ENCODE data around the gene NCAPH2.
A peak's percentile ranks its signal among the peaks of the same experiment; 100 is the strongest.

Gene NCAPH2

DNA sequence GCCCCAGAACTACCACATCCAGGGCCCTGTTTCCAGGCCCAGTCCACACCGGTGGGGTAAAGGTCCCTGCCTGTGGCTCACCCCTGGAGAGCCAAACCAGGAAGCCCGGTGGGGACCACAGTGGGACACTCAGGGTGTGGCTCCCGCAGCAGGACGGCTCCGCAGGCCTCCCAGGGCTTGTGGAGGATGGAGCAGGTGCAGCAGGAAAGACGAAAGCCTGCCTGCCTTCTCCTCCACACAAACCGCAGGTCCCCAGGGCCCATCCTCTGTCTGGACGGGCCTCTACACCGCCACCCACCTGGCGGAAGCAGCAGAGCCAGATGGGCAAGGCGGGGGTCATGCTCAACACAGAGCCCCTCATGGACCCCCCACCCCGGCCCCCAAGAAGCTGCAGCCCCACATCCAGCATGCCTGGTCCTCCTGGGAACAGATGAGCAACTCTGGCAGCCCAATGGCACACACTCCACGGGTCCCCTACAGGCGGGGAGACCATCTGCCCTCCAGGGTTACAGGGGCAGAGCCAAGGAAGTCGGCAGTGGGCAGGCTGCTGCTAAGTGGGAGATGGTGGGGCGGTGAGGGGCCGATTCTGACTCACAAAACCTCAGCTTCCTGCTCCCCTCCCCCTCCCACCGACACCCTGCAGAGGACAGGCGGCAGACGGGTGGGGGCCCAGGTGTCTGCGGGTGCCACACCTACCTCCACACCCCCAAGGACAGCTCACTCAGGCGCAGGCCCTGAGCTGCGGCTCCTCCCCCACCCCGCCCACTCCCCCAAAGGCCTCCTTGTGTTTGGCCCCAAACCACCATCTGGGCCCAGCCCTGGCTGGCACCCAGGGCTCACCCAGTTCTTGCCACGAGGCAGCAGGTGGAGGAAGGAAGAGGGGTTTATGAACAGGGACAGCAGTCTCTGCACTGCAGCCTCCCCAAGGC lies 38.4 kb upstream of the NCAPH2 start:
- peak; percentile 92 for DNase-seq
- Mint-ChIP-seq H3K27me3 (no peaks in the 10 kb centered on the region), H3K4me1 (ENCODE audit: low read depth) (peaks cover 73% of the 10 kb centered on the region), H3K9me3 (no peaks in the 10 kb centered on the region), H3K36me3 (ENCODE audit: low read depth) (peaks cover 51% of the 10 kb centered on the region), H3K27ac (peak overlapping the region; percentile 94), H3K4me3 (peak overlapping the region; percentile 96)

GRCh38 chr22:50470491-50470890 lies 37.5 kb upstream of the NCAPH2 start:
- DNase-seq = no peak
- Mint-ChIP-seq H3K4me1 (ENCODE audit: low read depth) (peaks cover 77% of the 10 kb centered on the region), H3K27me3 (no peaks in the 10 kb centered on the region), H3K4me3 (peak overlapping the region; percentile 96), H3K9me3 (no peaks in the 10 kb centered on the region), H3K27ac (peak overlapping the region; percentile 94), H3K36me3 (ENCODE audit: low read depth) (peaks cover 43% of the 10 kb centered on the region)

DNA sequence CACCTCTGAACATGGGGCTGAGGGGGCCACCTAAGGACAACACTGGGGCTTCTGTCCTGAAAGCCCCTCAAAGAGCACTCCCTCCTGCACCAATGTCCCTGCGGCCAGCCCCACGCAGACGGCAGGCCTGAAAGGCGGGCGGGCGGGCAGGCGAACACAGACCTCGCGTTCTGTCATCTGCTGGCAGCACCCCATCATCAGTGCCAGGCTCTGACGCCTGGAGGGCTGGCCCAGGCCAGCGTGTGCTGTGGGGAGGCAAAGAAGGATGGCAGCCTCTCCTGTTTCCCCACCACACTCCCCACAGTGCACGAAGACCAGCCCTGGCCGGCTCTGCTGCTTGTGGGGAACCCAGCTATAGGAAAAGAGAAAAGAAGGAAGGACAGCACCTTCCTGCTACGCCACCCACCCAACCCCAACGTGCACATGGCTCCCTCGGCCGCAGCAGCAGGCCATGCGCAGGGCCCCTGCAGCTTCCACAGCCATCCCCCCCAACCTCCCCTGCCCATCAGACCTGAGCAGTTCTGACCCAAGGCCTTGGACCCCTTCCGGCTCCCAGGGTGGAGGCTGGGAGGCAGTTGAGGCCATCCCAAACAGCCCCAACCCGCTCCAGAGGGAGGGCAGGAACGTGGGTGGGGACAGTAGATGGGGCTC lies 36.7 kb upstream of the NCAPH2 start:
- Mint-ChIP-seq H3K4me1 (ENCODE audit: low read depth) (peaks cover 77% of the 10 kb centered on the region), H3K27me3 (no peaks in the 10 kb centered on the region), H3K9me3 (no peaks in the 10 kb centered on the region), H3K36me3 (ENCODE audit: low read depth) (peaks cover 35% of the 10 kb centered on the region), H3K27ac (peak overlapping the region; percentile 94), H3K4me3 (peak overlapping the region; percentile 96)
- DNase-seq = no peak

DNA sequence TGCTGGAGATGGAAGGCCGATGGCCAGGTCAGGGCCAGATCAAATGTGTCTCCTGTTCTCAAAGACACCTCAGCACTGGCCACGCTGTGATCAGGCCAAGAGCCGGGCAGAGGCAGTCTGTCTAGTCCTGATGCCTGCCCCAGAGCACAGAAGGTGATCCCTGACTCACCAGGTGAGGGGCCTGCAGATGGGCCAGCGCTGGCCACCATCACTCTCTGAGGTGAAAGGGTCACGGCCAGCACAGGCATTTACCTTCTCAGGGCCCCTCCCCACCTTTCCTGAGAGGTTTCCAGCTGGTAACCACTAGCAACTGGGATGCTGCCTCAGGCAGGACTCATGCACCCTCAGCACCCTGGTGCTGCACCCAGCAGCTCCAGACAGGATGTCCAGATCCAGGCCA lies 36.1 kb upstream of the NCAPH2 start:
- Mint-ChIP-seq H3K9me3 (no peaks in the 10 kb centered on the region), H3K4me1 (ENCODE audit: low read depth) (peaks cover 71% of the 10 kb centered on the region), H3K27ac (peak overlapping the region; percentile 94), H3K27me3 (no peaks in the 10 kb centered on the region), H3K4me3 (peak overlapping the region; percentile 96), H3K36me3 (ENCODE audit: low read depth) (peaks cover 28% of the 10 kb centered on the region)
- DNase-seq = no peak

GRCh38 chr22:50473088-50473487 lies 34.9 kb upstream of the NCAPH2 start:
- Mint-ChIP-seq H3K9me3 (no peaks in the 10 kb centered on the region), H3K4me3 (peak overlapping the region; percentile 96), H3K36me3 (ENCODE audit: low read depth) (peaks cover 19% of the 10 kb centered on the region), H3K27me3 (no peaks in the 10 kb centered on the region), H3K4me1 (ENCODE audit: low read depth) (peaks cover 65% of the 10 kb centered on the region), H3K27ac (peak overlapping the region; percentile 94)
- peak; percentile 59 for DNase-seq

GRCh38 chr22:50473855-50474671 lies 34.0 kb upstream of the NCAPH2 start:
- H3K27ac Mint-ChIP-seq = peak overlapping the region; percentile 94

DNA sequence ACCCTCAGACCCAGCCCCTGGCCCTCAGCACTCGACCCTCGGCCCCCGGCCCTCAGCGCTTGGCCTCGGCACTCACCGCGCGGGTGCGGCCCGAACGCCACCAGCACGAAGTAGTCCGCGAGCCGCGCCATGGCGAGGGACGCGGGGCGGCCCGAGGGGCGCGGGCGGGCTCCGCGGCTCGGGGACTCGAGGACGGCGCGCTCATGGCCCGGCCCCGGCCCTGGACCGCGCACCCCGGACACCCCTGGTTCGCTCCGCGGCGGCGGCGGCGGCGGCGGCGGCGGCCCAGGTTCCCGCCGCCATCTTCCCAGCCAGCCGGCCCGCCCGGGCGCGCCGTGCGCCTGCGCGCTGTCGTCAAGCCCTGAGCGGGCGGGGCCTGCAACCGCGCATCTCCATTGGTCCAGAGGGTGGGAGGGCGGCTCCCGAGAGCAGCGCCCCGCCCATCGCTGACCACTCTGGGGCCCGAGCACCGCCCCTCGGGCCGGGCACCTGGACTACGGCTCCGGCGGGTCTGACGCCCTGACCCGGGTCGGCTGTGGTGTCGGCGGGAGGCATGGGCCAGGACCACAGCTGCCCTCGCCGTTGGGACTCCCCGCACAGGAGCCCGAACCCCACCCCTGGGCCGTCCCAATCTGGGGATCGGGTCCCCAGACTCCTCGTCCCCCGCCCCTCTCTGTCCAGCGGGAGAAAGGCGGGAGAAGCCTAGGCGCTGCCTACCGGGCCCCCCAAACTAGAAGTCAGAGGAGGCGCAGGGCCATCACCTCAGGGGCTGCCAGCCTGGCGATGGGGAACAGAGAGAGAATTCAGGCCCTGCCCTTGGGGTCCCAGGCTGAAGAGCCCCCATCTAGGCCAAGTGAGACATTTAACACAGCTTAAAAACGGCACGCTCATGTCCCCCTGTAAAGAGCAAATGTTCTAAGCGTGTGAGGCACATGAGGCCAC lies 33.0 kb upstream of the NCAPH2 start, which contains the start of gene SBF1:
Gene SBF1 (minus strand): TSS at position 326 of the 942 bp plus-strand sequence. CDS start 195 bp downstream, at position 131.
- peak; percentile 93 for DNase-seq
- Mint-ChIP-seq H3K36me3 (ENCODE audit: low read depth) (peaks cover 17% of the 10 kb centered on the region), H3K9me3 (no peaks in the 10 kb centered on the region), H3K4me1 (ENCODE audit: low read depth) (peaks cover 48% of the 10 kb centered on the region), H3K27me3 (peaks cover 2% of the 10 kb centered on the region), H3K27ac (peak within 1 kb of the TSS; percentile 94), H3K4me3 (peak within 1 kb of the TSS; percentile 96)

More at GRCh38 chr22:50473855-50474671, 34.0 kb upstream of the NCAPH2 start:
- peak overlapping the region; percentile 96 for H3K4me3 Mint-ChIP-seq
- peaks cover 17% of the 10 kb centered on the region for H3K36me3 Mint-ChIP-seq (ENCODE audit: low read depth)
- DNase-seq = peak; percentile 64
- H3K27me3 Mint-ChIP-seq = no peaks in the 10 kb centered on the region
- H3K4me1 Mint-ChIP-seq (ENCODE audit: low read depth) = peaks cover 55% of the 10 kb centered on the region
- no peaks in the 10 kb centered on the region for H3K9me3 Mint-ChIP-seq

DNA sequence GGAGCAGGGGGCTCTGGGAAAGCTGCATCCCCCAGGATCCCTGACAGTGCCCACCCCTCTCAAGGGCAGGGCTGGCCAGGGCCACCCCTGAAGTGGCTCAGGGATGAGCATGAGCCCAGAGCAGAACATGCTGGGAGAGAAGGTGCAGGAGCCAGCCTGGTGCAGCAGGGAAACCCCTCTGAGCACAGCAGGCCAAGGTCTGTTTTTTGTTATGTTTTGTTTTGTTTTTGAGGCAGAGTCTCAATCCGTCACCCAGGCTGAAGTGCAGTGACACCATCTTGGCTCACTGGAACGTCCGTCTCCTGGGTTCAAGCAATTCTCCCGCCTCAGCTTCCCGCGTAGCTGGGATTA lies 32.4 kb upstream of the NCAPH2 start:
- Mint-ChIP-seq H3K27ac (peak overlapping the region; percentile 77), H3K4me3 (peak overlapping the region; percentile 66), H3K4me1 (ENCODE audit: low read depth) (peaks cover 45% of the 10 kb centered on the region)

DNA sequence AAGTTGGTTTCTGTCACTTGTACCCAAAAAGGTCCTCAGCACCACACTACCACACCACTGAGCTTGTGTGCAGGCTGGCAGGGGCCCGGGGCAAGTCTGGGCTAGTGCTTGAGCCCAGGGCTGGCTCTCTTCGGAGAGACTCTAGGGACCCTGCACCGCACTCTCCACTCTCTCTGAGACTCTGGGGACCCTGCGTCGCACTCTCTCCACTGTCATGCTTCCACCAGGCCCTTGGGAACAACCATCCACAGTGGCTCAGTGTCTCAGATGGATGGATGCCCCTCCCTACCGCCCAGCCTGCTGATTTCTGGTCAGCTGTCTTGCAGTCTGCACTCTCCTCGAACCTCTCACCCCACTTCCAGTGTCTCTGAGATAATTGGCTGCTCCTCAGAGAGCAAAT lies 31.2 kb upstream of the NCAPH2 start:
- peaks cover 33% of the 10 kb centered on the region for H3K4me1 Mint-ChIP-seq (ENCODE audit: low read depth)
- no peak for DNase-seq
- H3K36me3 Mint-ChIP-seq (ENCODE audit: low read depth) = peaks cover 12% of the 10 kb centered on the region
- no peak overlapping the region for H3K27ac Mint-ChIP-seq
- peaks cover 6% of the 10 kb centered on the region for H3K27me3 Mint-ChIP-seq
- H3K4me3 Mint-ChIP-seq = peak overlapping the region; percentile 66
- no peaks in the 10 kb centered on the region for H3K9me3 Mint-ChIP-seq

More for the DNA sequence above, 32.4 kb upstream of the NCAPH2 start:
- H3K9me3 Mint-ChIP-seq = no peaks in the 10 kb centered on the region
- peaks cover 17% of the 10 kb centered on the region for H3K36me3 Mint-ChIP-seq (ENCODE audit: low read depth)
- no peak for DNase-seq
- peaks cover 6% of the 10 kb centered on the region for H3K27me3 Mint-ChIP-seq

GRCh38 chr22:50477923-50478322 lies 30.1 kb upstream of the NCAPH2 start:
- peaks cover 23% of the 10 kb centered on the region for H3K4me1 Mint-ChIP-seq (ENCODE audit: low read depth)
- H3K27me3 Mint-ChIP-seq = peaks cover 6% of the 10 kb centered on the region
- H3K36me3 Mint-ChIP-seq (ENCODE audit: low read depth) = peaks cover 11% of the 10 kb centered on the region
- no peak for DNase-seq
- no peak overlapping the region for H3K27ac Mint-ChIP-seq
- H3K9me3 Mint-ChIP-seq = no peaks in the 10 kb centered on the region
- H3K4me3 Mint-ChIP-seq = no peak overlapping the region

DNA sequence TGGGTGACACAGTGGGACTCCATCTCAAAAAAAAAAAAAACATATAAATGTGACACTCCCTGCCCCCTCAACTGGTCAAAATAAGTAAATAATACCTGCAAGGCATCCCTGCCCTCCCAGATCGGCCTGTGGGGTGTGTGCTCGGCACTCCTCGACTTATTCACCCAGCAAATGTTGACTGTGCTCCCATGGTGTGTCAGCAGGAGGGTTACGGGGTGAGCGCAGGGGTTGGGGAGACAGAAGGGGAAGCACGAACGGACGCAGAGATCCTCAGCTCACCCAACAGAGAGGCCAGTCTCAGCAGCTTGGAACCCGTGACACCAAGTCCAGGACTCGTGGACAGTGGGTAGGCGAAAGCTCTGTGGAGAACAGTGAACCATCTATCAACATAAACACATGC lies 28.3 kb upstream of the NCAPH2 start:
- H3K4me1 Mint-ChIP-seq (ENCODE audit: low read depth) = peaks cover 10% of the 10 kb centered on the region
- DNase-seq = no peak
- H3K4me3 Mint-ChIP-seq = peak overlapping the region; percentile 52
- H3K36me3 Mint-ChIP-seq (ENCODE audit: low read depth) = no peaks in the 10 kb centered on the region
- H3K27me3 Mint-ChIP-seq = peaks cover 6% of the 10 kb centered on the region
- H3K27ac Mint-ChIP-seq = no peak overlapping the region
- H3K9me3 Mint-ChIP-seq = no peaks in the 10 kb centered on the region

GRCh38 chr22:50481045-50481439 lies 27.0 kb upstream of the NCAPH2 start:
- no peak for DNase-seq
- no peaks in the 10 kb centered on the region for H3K9me3 Mint-ChIP-seq
- H3K36me3 Mint-ChIP-seq (ENCODE audit: low read depth) = no peaks in the 10 kb centered on the region
- H3K27ac Mint-ChIP-seq = no peak overlapping the region
- H3K27me3 Mint-ChIP-seq = peaks cover 6% of the 10 kb centered on the region
- peaks cover 5% of the 10 kb centered on the region for H3K4me1 Mint-ChIP-seq (ENCODE audit: low read depth)
- peak overlapping the region; percentile 52 for H3K4me3 Mint-ChIP-seq

DNA sequence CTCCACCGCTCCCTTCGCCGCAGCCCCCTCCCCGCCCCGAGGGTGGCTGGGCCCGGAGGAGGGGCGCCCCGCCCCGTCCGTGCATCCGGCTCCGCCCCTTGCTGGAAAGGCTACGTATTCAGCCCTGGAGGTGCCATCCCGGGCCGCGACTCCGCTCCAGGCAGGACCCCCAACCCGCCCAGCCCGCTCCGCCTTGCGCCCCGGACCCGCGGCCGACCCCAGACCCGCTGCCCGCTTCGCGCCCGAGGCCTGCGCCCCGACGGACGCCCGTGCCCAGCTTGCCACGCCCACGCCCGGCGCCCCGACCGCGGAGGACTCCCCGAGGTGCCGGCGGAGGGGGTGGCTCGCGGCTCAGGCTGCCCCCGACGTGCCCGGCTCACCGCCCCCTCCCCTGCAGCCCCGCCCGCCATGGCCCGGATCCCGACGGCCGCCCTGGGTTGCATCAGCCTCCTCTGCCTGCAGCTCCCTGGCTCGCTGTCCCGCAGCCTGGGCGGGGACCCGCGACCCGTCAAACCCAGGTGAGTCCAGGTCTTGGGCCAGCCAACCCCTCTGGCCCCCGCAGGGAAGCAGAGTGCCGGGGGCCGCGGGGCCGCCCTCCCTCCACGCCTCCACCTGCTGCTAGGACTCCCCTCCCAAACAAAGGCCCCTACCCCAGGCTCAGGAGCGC lies 26.5 kb upstream of the NCAPH2 start, which contains the start of gene ADM2:
Gene ADM2 (plus strand): TSS at position 104 of the 667 bp plus-strand sequence. CDS start 305 bp downstream, at position 409.
- peak; percentile 83 for DNase-seq
- Mint-ChIP-seq H3K4me1 (ENCODE audit: low read depth) (peaks cover 5% of the 10 kb centered on the region), H3K27ac (no peak within 1 kb of the TSS), H3K27me3 (peaks cover 6% of the 10 kb centered on the region), H3K4me3 (peak within 1 kb of the TSS; percentile 77), H3K36me3 (ENCODE audit: low read depth) (no peaks in the 10 kb centered on the region), H3K9me3 (no peaks in the 10 kb centered on the region)
